A549 (cell line): ENCODE measurements around the gene LAMC2. TPM values are rescaled to one million over a fixed set of nuclear protein-coding genes. Genes with fewer than 3 reads are reported as not detected.
"Not testable (repeated sequence)": the region's sequence is repeated elsewhere in the genome, so short reads cannot be mapped to it uniquely, and the experiment has no call there.

ENCODE experiments used
- ATAC-seq, 2 experiments: fragments of 200-7000 bp in 1 of 2; fragments of >200 bp in 1 of 2; cut with Nextera tagmentation in 1 of 2; cut with Tn5 transposase in 1 of 2; 3 replicates each; pipeline versions ENCODE4 v1.8.0 to v1.9.1; 2018 to 2020; ENCODE audit warnings: mild to moderate bottlenecking in 1 of 2, moderate library complexity in 1 of 2
- CTCF ChIA-PET: fragments of 300-600 bp; sonication (Branson Sonifier 250); formaldehyde crosslinking; extraction: SDS; loops from one replicate; lab custom pipeline; 2021; ENCODE audit warnings: antibody characterized with exemption, inconsistent platforms; lab: Yijun Ruan, JAX
- POLR2A ChIA-PET: fragments of 350-600 bp; formaldehyde crosslinking; extraction: SDS; loops from one replicate; lab custom pipeline; 2021; ENCODE audit warnings: antibody characterized with exemption, inconsistent platforms; lab: Yijun Ruan, JAX
- DNase-seq, 2 experiments: peaks; one replicate each; pipeline versions ENCODE4 v3.0.0 to v3.0.0-alpha.2; 2011 to 2016; ENCODE audit warnings: low read depth in 1 of 2, low spot score in 1 of 2
- FAIRE-seq: peaks from 2 replicates; lab custom pipeline; 2011; peaks lifted over from hg19 to GRCh38; lab: Jason Lieb, UNC
- H3K27ac ChIP-seq, 2 experiments: fragments of >200 bp; sonication (Bioruptor Twin); formaldehyde crosslinking; 3 replicates each; pipeline ENCODE4 v1.5.1; 2016 to 2017
- H3K4me1 ChIP-seq: fragments of >200 bp; sonication (Bioruptor Twin); formaldehyde crosslinking; 3 replicates; pipeline ENCODE4 v1.6.1; 2016
- H3K4me2 ChIP-seq: fragments of >200 bp; sonication (Bioruptor Twin); formaldehyde crosslinking; 3 replicates; pipeline ENCODE4 v1.6.1; 2016
- H3K4me3 ChIP-seq: fragments of >200 bp; sonication (Bioruptor Twin); formaldehyde crosslinking; 3 replicates; pipeline ENCODE4 v1.5.1; 2016
- H3K9me3 ChIP-seq: fragments of >200 bp; sonication (Bioruptor Twin); formaldehyde crosslinking; 3 replicates; pipeline ENCODE4 v1.6.1; 2016
- BHLHE40 ChIP-seq: IDR thresholded peaks from 2 replicates; pipeline ENCODE4 v1.6.1; 2012; ENCODE audit warnings: low read depth, low read length, inconsistent platforms
- CBX2 ChIP-seq: fragments of 200-600 bp; sonication (generic); IDR thresholded peaks from 2 replicates; pipeline ENCODE4 v1.6.1; 2016; ENCODE audit warnings: low read depth, mild to moderate bottlenecking, borderline replicate concordance
- CHD4 ChIP-seq: fragments of 200-600 bp; sonication (generic); IDR thresholded peaks from 2 replicates; pipeline ENCODE4 v1.6.1; 2016; ENCODE audit warnings: antibody characterized with exemption, mild to moderate bottlenecking, borderline replicate concordance
- CTCF ChIP-seq: fragments of >200 bp; sonication (Bioruptor Twin); formaldehyde crosslinking; IDR thresholded peaks from 3 replicates; pipeline ENCODE4 v1.5.1; 2016
- EHMT2 ChIP-seq: fragments of 200-600 bp; sonication (generic); IDR thresholded peaks from 2 replicates; pipeline ENCODE4 v1.6.1; 2016; ENCODE audit warnings: antibody characterized with exemption, low read depth, mild to moderate bottlenecking, moderate library complexity
- ELK1 ChIP-seq: fragments of 150-350 bp; IDR thresholded peaks from 2 replicates; pipeline ENCODE4 v1.6.1; 2014; ENCODE audit warnings: low read depth, mild to moderate bottlenecking, low read length
- HES2 ChIP-seq: fragments of >200 bp; sonication (Bioruptor Twin); formaldehyde crosslinking; IDR thresholded peaks from 2 replicates; pipeline ENCODE4 v1.6.1; 2016
- HEYL ChIP-seq: fragments of 250-450 bp; sonication (Bioruptor Pico); IDR thresholded peaks from 2 replicates; pipeline ENCODE4 v1.8.0; 2021; ENCODE audit warnings: mild to moderate bottlenecking, moderate library complexity
- HOXB13 ChIP-seq: fragments of 250-450 bp; sonication (Bioruptor Pico); IDR thresholded peaks from 2 replicates; pipeline ENCODE4 v1.5.0; 2020; ENCODE audit warnings: low read depth, mild to moderate bottlenecking, moderate library complexity
- JUNB ChIP-seq: fragments of >200 bp; sonication (Bioruptor Twin); formaldehyde crosslinking; IDR thresholded peaks from 2 replicates; pipeline ENCODE4 v1.6.1; 2016
- MAX ChIP-seq: IDR thresholded peaks from 2 replicates; pipeline ENCODE4 v1.6.1; 2012
- MAZ ChIP-seq: fragments of 150-350 bp; IDR thresholded peaks from 2 replicates; pipeline ENCODE4 v1.6.1; 2014; ENCODE audit warnings: antibody characterized with exemption, low read depth, low read length, borderline replicate concordance
- MYC ChIP-seq: IDR thresholded peaks from 2 replicates; pipeline ENCODE4 v1.6.1; 2012; ENCODE audit warnings: mild to moderate bottlenecking, inconsistent platforms, low read length, improper control_type of control experiment, borderline replicate concordance
- NFE2L2 ChIP-seq: fragments of 150-350 bp; conservative IDR thresholded peaks from 2 replicates; pipeline ENCODE4 v1.6.1; 2014; ENCODE audit warnings: low read length
- NR3C1 ChIP-seq: fragments of >200 bp; sonication (Bioruptor Twin); formaldehyde crosslinking; IDR thresholded peaks from 3 replicates; pipeline ENCODE4 v1.6.1; 2017
- PBX3 ChIP-seq: IDR thresholded peaks from 2 replicates; pipeline ENCODE4 v1.6.1; 2012
- PHF8 ChIP-seq: fragments of 200-600 bp; sonication (generic); IDR thresholded peaks from 2 replicates; pipeline ENCODE4 v1.6.1; 2016; ENCODE audit warnings: low read depth, mild to moderate bottlenecking, antibody characterized with exemption, moderate library complexity, borderline replicate concordance
- RCOR1 ChIP-seq: fragments of 150-350 bp; IDR thresholded peaks from 2 replicates; pipeline ENCODE4 v1.6.1; 2014; ENCODE audit warnings: antibody characterized with exemption, low read length, low read depth
- RFX5 ChIP-seq: fragments of 450-650 bp; IDR thresholded peaks from 2 replicates; pipeline ENCODE4 v1.7.1; 2014; ENCODE audit warnings: antibody characterized with exemption, mild to moderate bottlenecking, moderate library complexity
- RNF2 ChIP-seq: fragments of 200-600 bp; sonication (generic); IDR thresholded peaks from 2 replicates; pipeline ENCODE4 v1.6.1; 2016; ENCODE audit warnings: low read depth, mild to moderate bottlenecking, antibody characterized with exemption, moderate library complexity, borderline replicate concordance
- SREBF2 ChIP-seq: fragments of 450-650 bp; IDR thresholded peaks from 2 replicates; pipeline ENCODE4 v1.6.1; 2014; ENCODE audit warnings: mild to moderate bottlenecking, moderate library complexity
- TFCP2L1 ChIP-seq: fragments of 250-450 bp; sonication (Bioruptor Pico); IDR thresholded peaks from 2 replicates; pipeline ENCODE4 v1.5.0; 2021; ENCODE audit warnings: mild to moderate bottlenecking
- ZFP36 ChIP-seq: fragments of 450-650 bp; IDR thresholded peaks from 2 replicates; pipeline ENCODE4 v1.6.1; 2014; ENCODE audit warnings: borderline replicate concordance; ENCODE audit not compliant: partially characterized antibody
- WGBS: methylation state at CpG from one replicate; pipeline ENCODE4 v1.1.6; 2017; ENCODE audit errors: missing lambda C conversion rate; 5-methylcytosine and 5-hydroxymethylcytosine counted together
- polyA plus RNA-seq, 4 experiments: library from polyadenylated mRNA; depleted of rRNA in 3 of 4; stranded (reverse); fragments of >200 nt; fragmentation: RNase III in 1 of 4; extraction: RNeasy Plus Mini Kit Qiagen cat#74134 plus additional on column Dnase treatment in 1 of 4; gene quantifications; 2 replicates in 3 of 4; 3 replicates in 1 of 4; pipeline ENCODE4 v1.2.3, GENCODE V29; 2011 to 2017

LAMC2 gene
- polyA plus RNA-seq, 2 of the 4 experiments (the other 2 are of a cell fraction), result 8.5 to 24.1 TPM

- no peak for TF ChIP-seq ELK1
- no peak for TF ChIP-seq JUNB
- TF ChIP-seq CBX2, result no peak
Measured at GRCh38 chr1:183238071-183238470, 52.0 kb downstream of the LAMC2 start (continued).

GRCh38 chr1:183239220-183239742 is 53.2 kb downstream of the LAMC2 start:
- FAIRE-seq (no peak), ATAC-seq (no peak), DNase-seq (no peak)
- Histone ChIP-seq H3K4me1 (peaks cover 3% of the 10 kb centered on the region), H3K9me3 (no peaks in the 10 kb centered on the region), H3K4me2 (no peak overlapping the region), H3K4me3 (no peak overlapping the region), H3K27ac (no peak overlapping the region)
- ChIA-PET POLR2A (no interaction called here), CTCF (interaction anchor here (1.2 to 1.5 kb wide), 5 partner anchors 12 to 208 kb away, joined by 3 to 4 read pairs (median 3); no protein-coding TSS in a partner anchor)
- WGBS, result 89% methylated on average over 7 of the region's 7 CpGs
- TF ChIP-seq CHD4, result no peak

- ChIA-PET CTCF (interaction anchor here (1.2 to 1.5 kb wide), 4 partner anchors 12 to 209 kb away, joined by 3 to 4 read pairs (median 3); no protein-coding TSS in a partner anchor), POLR2A (no interaction called here)
- no peak for FAIRE-seq
- Histone ChIP-seq H3K27ac (no peak overlapping the region), H3K9me3 (no peaks in the 10 kb centered on the region), H3K4me3 (no peak overlapping the region), H3K4me1 (no peaks in the 10 kb centered on the region), H3K4me2 (no peak overlapping the region)
- no peak for ATAC-seq
- WGBS, result 72% methylated on average over 8 of the region's 8 CpGs
- no peak for TF ChIP-seq NR3C1
- no peak for TF ChIP-seq CTCF
- no peak for TF ChIP-seq MAZ
- TF ChIP-seq EHMT2, result no peak
- no peak for TF ChIP-seq HEYL (CRISPR knock-in tag)
- TF ChIP-seq BHLHE40, result no peak
- no peak for TF ChIP-seq CBX2
- no peak for TF ChIP-seq CHD4
- TF ChIP-seq RFX5, result no peak
- no peak for DNase-seq
Measured at GRCh38 chr1:183239793-183240525, 53.9 kb downstream of the LAMC2 start.

- WGBS, result 79% methylated on average over 4 of the region's 4 CpGs
- Histone ChIP-seq H3K4me3 (no peak overlapping the region), H3K4me2 (no peak overlapping the region), H3K9me3 (no peaks in the 10 kb centered on the region), H3K4me1 (no peaks in the 10 kb centered on the region), H3K27ac (no peak overlapping the region)
- POLR2A ChIA-PET, result no interaction called here
- ATAC-seq (no peak), DNase-seq (no peak), FAIRE-seq (no peak)
- TF ChIP-seq HOXB13 (CRISPR knock-in tag) (no peak), HES2 (no peak), PHF8 (no peak), NFE2L2 (no peak), RCOR1 (no peak), MAX (no peak), ZFP36 (no peak), CBX2 (no peak), MYC (no peak), PBX3 (no peak), SREBF2 (no peak), NR3C1 (no peak), RNF2 (no peak), TFCP2L1 (CRISPR knock-in tag) (no peak)
- CTCF ChIA-PET, result interaction anchor here (1.2 to 1.5 kb wide), 2 partner anchors 17 to 210 kb away, joined by 3 read pairs; no protein-coding TSS in a partner anchor
Measured at GRCh38 chr1:183240526-183240825, 54.4 kb downstream of the LAMC2 start.

GRCh38 chr1:183240853-183241252 is 54.8 kb downstream of the LAMC2 start:
- FAIRE-seq, H3K4me1 ChIP-seq, H3K4me3 ChIP-seq, ATAC-seq, H3K9me3 ChIP-seq, DNase-seq, H3K27ac ChIP-seq, H3K4me2 ChIP-seq, POLR2A ChIA-PET: not testable (repeated sequence)
- 83% methylated on average over 8 of the region's 8 CpGs for WGBS
- CTCF ChIA-PET, result interaction anchor here (0.8 to 1.5 kb wide), 2 partner anchors 15 to 210 kb away, joined by 3 to 4 read pairs; no protein-coding TSS in a partner anchor
